H9 (cell line): ENCODE measurements around the gene FBXO24. TPM values are rescaled to one million over a fixed set of nuclear protein-coding genes. Genes with fewer than 3 reads are reported as not detected.

Source experiments
- DNase-seq: peaks from one replicate; pipeline ENCODE4 v3.0.0-alpha.2; 2017
- H2AFZ ChIP-seq: one replicate; pipeline ENCODE4 v1.6.1; 2013; ENCODE audit warnings: mild to moderate bottlenecking, low read length, control low read depth, moderate library complexity
- H2AK5ac ChIP-seq: 2 replicates; pipeline ENCODE4 v1.6.1; 2013; ENCODE audit warnings: low read length, control low read depth, mixed read lengths; ENCODE audit not compliant: insufficient read length
- H2BK120ac ChIP-seq: one replicate; pipeline ENCODE4 v1.6.1; 2013; ENCODE audit warnings: low read depth, mild to moderate bottlenecking, low read length, control low read depth, inconsistent platforms; ENCODE audit not compliant: poor library complexity, severe bottlenecking
- H2BK12ac ChIP-seq: 2 replicates; pipeline ENCODE4 v1.6.1; 2013; ENCODE audit warnings: low read length, control low read depth, mixed read lengths, low read depth; ENCODE audit not compliant: insufficient read length
- H2BK15ac ChIP-seq: 2 replicates; pipeline ENCODE4 v1.6.1; 2013; ENCODE audit warnings: low read depth, low read length, control low read depth
- H2BK20ac ChIP-seq: one replicate; pipeline ENCODE4 v1.6.1; 2013; ENCODE audit warnings: low read depth, mild to moderate bottlenecking, low read length, control low read depth, inconsistent platforms; ENCODE audit not compliant: poor library complexity, severe bottlenecking
- H2BK5ac ChIP-seq: 2 replicates; pipeline ENCODE4 v1.6.1; 2013; ENCODE audit warnings: low read length, control low read depth, mixed read lengths; ENCODE audit not compliant: insufficient read length
- H3K14ac ChIP-seq: 2 replicates; pipeline ENCODE4 v1.6.1; 2013; ENCODE audit warnings: low read length, control low read depth; ENCODE audit not compliant: insufficient read depth
- H3K18ac ChIP-seq: 2 replicates; pipeline ENCODE4 v1.6.1; 2013; ENCODE audit warnings: low read depth, mild to moderate bottlenecking, mixed read lengths, low read length, control low read depth; ENCODE audit not compliant: insufficient read length
- H3K23ac ChIP-seq: 2 replicates; pipeline ENCODE4 v1.6.1; 2013; ENCODE audit warnings: low read length, control low read depth, mixed read lengths, low read depth; ENCODE audit not compliant: insufficient read length
- H3K23me2 ChIP-seq: 2 replicates; pipeline ENCODE4 v1.6.1; 2013; ENCODE audit warnings: low read depth, mild to moderate bottlenecking, mixed read lengths, low read length, control low read depth; ENCODE audit not compliant: insufficient read length, poor library complexity, severe bottlenecking
- H3K27ac ChIP-seq: 2 replicates; pipeline ENCODE4 v1.5.1; 2013; ENCODE audit warnings: low read length, control low read depth, mixed read lengths, low read depth; ENCODE audit not compliant: insufficient read length
- H3K27me3 ChIP-seq: 2 replicates; pipeline ENCODE4 v1.6.1; 2013; ENCODE audit warnings: low read length, control low read depth, inconsistent platforms; ENCODE audit not compliant: insufficient read depth
- H3K4ac ChIP-seq: 2 replicates; pipeline ENCODE4 v1.6.1; 2013; ENCODE audit warnings: low read depth, mild to moderate bottlenecking, control low read depth, inconsistent platforms, low read length, moderate library complexity
- H3K4me1 ChIP-seq: 2 replicates; pipeline ENCODE4 v1.6.1; 2013; ENCODE audit warnings: low read length, control low read depth, inconsistent platforms; ENCODE audit not compliant: insufficient read depth
- H3K4me2 ChIP-seq: 2 replicates; pipeline ENCODE4 v1.6.1; 2013; ENCODE audit warnings: low read length, control low read depth, mixed read lengths; ENCODE audit not compliant: insufficient read length, insufficient read depth
- H3K56ac ChIP-seq: 2 replicates; pipeline ENCODE4 v1.6.1; 2013; ENCODE audit warnings: low read depth, mild to moderate bottlenecking, mixed read lengths, low read length, control low read depth; ENCODE audit not compliant: insufficient read length
- H3K79me1 ChIP-seq: 2 replicates; pipeline ENCODE4 v1.6.1; 2013; ENCODE audit warnings: low read depth, mild to moderate bottlenecking, moderate library complexity, low read length, control low read depth, inconsistent platforms; ENCODE audit not compliant: insufficient read depth, poor library complexity, severe bottlenecking
- H3K79me2 ChIP-seq: 2 replicates; pipeline ENCODE4 v1.6.1; 2013; ENCODE audit warnings: low read length, control low read depth, inconsistent platforms; ENCODE audit not compliant: insufficient read depth
- H3K9ac ChIP-seq: 2 replicates; pipeline ENCODE4 v1.6.1; 2013; ENCODE audit warnings: low read length, control low read depth, mixed read lengths; ENCODE audit not compliant: insufficient read length; ENCODE audit errors: extremely low read depth
- H3K9me3 ChIP-seq: one replicate; pipeline ENCODE4 v1.6.1; 2013; ENCODE audit warnings: low read depth, low read length, inconsistent platforms; ENCODE audit not compliant: control insufficient read depth
- H3T11ph ChIP-seq: one replicate; pipeline ENCODE4 v1.6.1; 2013; ENCODE audit warnings: mild to moderate bottlenecking, low read length, control low read depth, inconsistent platforms
- H4K20me1 ChIP-seq: one replicate; pipeline ENCODE4 v1.6.1; 2013; ENCODE audit not compliant: control insufficient read depth, insufficient read length, insufficient read depth
- H4K5ac ChIP-seq: 2 replicates; pipeline ENCODE4 v1.6.1; 2013; ENCODE audit warnings: low read depth, mild to moderate bottlenecking, mixed read lengths, low read length, control low read depth; ENCODE audit not compliant: insufficient read length
- H4K8ac ChIP-seq: replicated peaks from 2 replicates; pipeline ENCODE4 v1.6.1; 2013; ENCODE audit warnings: low read length, control low read depth, mixed read lengths, low read depth; ENCODE audit not compliant: insufficient read length
- H4K91ac ChIP-seq: 2 replicates; pipeline ENCODE4 v1.6.1; 2013; ENCODE audit warnings: low read depth, mild to moderate bottlenecking, moderate library complexity, mixed read lengths, low read length, control low read depth; ENCODE audit not compliant: insufficient read length
- H3K27ac Mint-ChIP-seq, 3 experiments: 2 replicates in 2 of 3; 3 replicates in 1 of 3; pipeline ENCODE4 v1.8.0; 2020 to 2021; ENCODE audit warnings: mixed read lengths in 3 of 3, mild to moderate bottlenecking in 1 of 3, moderate library complexity in 1 of 3
- H3K27me3 Mint-ChIP-seq: 2 replicates; pipeline ENCODE4 v1.8.0; 2021; ENCODE audit warnings: low read depth, mild to moderate bottlenecking, moderate library complexity, mixed read lengths
- H3K36me3 Mint-ChIP-seq, 3 experiments: 2 replicates in 2 of 3; 3 replicates in 1 of 3; pipeline ENCODE4 v1.8.0; 2020 to 2021; ENCODE audit warnings: low read depth in 3 of 3, mixed read lengths in 3 of 3; ENCODE audit not compliant: insufficient read depth in 1 of 3
- H3K4me1 Mint-ChIP-seq, 2 experiments: 2 replicates each; pipeline ENCODE4 v1.8.0; 2020; ENCODE audit warnings: mixed read lengths in 2 of 2
- H3K4me3 Mint-ChIP-seq, 2 experiments: 2 replicates in 1 of 2; 3 replicates in 1 of 2; pipeline ENCODE4 v1.8.0; 2020 to 2021; ENCODE audit warnings: mild to moderate bottlenecking in 2 of 2, mixed read lengths in 2 of 2, moderate library complexity in 1 of 2
- H3K9me3 Mint-ChIP-seq, 2 experiments: 2 replicates in 1 of 2; 3 replicates in 1 of 2; pipeline ENCODE4 v1.8.0; 2020; ENCODE audit warnings: mild to moderate bottlenecking in 2 of 2, mixed read lengths in 2 of 2, moderate library complexity in 1 of 2
- WGBS: extraction: QIAGEN DNeasy Blood & Tissue Kit; methylation state at CpG from one replicate; pipeline ENCODE4 v1.1.7; 2013; ENCODE audit warnings: missing lambda C conversion rate, low lambda C conversion rate, mixed read lengths; ENCODE audit not compliant: insufficient read length; ENCODE audit errors: extremely low coverage; 5-methylcytosine and 5-hydroxymethylcytosine counted together
- total RNA-seq: library from RNA; stranded (reverse); gene quantifications from 2 replicates; pipeline ENCODE4 v1.2.1, GENCODE V29; 2021
- TF ChIP-seq, protein P1 (sequence below): fragments of 200-600 bp; sonication (generic); conservative IDR thresholded peaks from 3 replicates; pipeline ENCODE4 v1.8.0; 2021; ENCODE audit warnings: antibody characterized with exemption, mild to moderate bottlenecking

Gene FBXO24
- total RNA-seq, 1 experiment from 2014 or later = 0.85 TPM

DNA sequence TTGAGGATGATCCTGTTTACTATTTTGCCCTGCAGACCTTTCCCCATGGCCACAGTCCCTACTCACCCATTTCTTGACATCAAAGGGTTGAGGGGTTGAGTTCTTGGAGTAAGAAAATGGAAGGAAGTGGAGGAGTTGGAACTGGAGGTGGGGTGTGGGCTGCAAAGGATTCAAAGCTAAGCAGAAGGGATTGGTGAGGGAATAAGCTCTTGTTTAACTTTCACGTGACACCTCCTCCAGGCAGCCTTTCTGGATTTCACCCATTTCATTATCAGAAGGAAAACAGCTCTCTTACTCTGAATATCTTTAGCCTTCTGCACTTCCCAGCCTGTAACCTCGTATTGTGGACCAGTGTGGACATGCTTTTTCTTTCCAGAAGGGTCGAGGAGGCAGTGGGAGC is 39.9 kb downstream of the FBXO24 start:
- no CpG with 5 or more reads among the region's 3 CpGs for WGBS
- no peaks in the 10 kb centered on the region for H3K9me3 ChIP-seq
- no peak overlapping the region for H2AFZ ChIP-seq
- H2AK5ac ChIP-seq = no peak overlapping the region
- no peak overlapping the region for H3T11ph ChIP-seq
- peaks cover 3% of the 10 kb centered on the region; the same call in 1 of the 2 replicates for H3K27me3 ChIP-seq
- no peak overlapping the region for H4K91ac ChIP-seq
- Mint-ChIP-seq H3K36me3 (peaks cover 0 to 4% (median 0%) of the 10 kb centered on the region in 3 experiments; a peak in 1 of 7 replicates), H3K27me3 (peaks cover 36% of the 10 kb centered on the region), H3K4me1 (peaks cover 9 to 15% of the 10 kb centered on the region in 2 experiments), H3K27ac (no peak overlapping the region), H3K4me3 (peak overlapping the region; percentile 41 to 78; a peak in 4 of 5 replicates), H3K9me3 (no peaks in the 10 kb centered on the region)
- H4K5ac ChIP-seq = no peak overlapping the region
- H2BK12ac ChIP-seq = no peak overlapping the region
- H3K79me2 ChIP-seq = no peaks in the 10 kb centered on the region
- H3K23ac ChIP-seq = no peak overlapping the region
- H3K18ac ChIP-seq = no peak overlapping the region
- peaks cover 5% of the 10 kb centered on the region for H3K23me2 ChIP-seq
- no peaks in the 10 kb centered on the region for H4K20me1 ChIP-seq
- H2BK120ac ChIP-seq = no peak overlapping the region
- peak overlapping the region; percentile 60 for H3K4me2 ChIP-seq
- H3K14ac ChIP-seq = no peak overlapping the region
- TF ChIP-seq, protein P1, sequence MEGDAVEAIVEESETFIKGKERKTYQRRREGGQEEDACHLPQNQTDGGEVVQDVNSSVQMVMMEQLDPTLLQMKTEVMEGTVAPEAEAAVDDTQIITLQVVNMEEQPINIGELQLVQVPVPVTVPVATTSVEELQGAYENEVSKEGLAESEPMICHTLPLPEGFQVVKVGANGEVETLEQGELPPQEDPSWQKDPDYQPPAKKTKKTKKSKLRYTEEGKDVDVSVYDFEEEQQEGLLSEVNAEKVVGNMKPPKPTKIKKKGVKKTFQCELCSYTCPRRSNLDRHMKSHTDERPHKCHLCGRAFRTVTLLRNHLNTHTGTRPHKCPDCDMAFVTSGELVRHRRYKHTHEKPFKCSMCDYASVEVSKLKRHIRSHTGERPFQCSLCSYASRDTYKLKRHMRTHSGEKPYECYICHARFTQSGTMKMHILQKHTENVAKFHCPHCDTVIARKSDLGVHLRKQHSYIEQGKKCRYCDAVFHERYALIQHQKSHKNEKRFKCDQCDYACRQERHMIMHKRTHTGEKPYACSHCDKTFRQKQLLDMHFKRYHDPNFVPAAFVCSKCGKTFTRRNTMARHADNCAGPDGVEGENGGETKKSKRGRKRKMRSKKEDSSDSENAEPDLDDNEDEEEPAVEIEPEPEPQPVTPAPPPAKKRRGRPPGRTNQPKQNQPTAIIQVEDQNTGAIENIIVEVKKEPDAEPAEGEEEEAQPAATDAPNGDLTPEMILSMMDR = no peak
- no peak overlapping the region for H3K56ac ChIP-seq
- H2BK5ac ChIP-seq = no peak overlapping the region
- no peaks in the 10 kb centered on the region for H3K79me1 ChIP-seq
- no peak overlapping the region for H3K9ac ChIP-seq
- H3K4ac ChIP-seq = no peak overlapping the region
- H4K8ac ChIP-seq = no peak overlapping the region
- H3K27ac ChIP-seq = no peak overlapping the region
- no peak overlapping the region for H2BK15ac ChIP-seq
- no peaks in the 10 kb centered on the region for H3K4me1 ChIP-seq
- DNase-seq = no peak
- H2BK20ac ChIP-seq = no peak overlapping the region
